GM12878 (cell line): Measurements from ENCODE around the gene MAST4. TPM values are rescaled to one million over a fixed set of nuclear protein-coding genes. Genes with fewer than 3 reads are reported as not detected.

Experiments used
- ATAC-seq: fragments of 200-7000 bp; cut with Tn5 transposase; 3 replicates; pipeline ENCODE4 v1.9.1; 2020; ENCODE audit warnings: mild to moderate bottlenecking, moderate library complexity
- BruUV-seq: library from RNA; stranded (reverse); fragments of 400-500 nt; replicated peaks from 2 replicates; lab custom pipeline; 2021; lab: Mats Ljungman, UMichigan
- CTCF ChIA-PET: fragments of 300-600 bp; sonication (Branson Sonifier 250); formaldehyde crosslinking; extraction: SDS; loops from one replicate; lab custom pipeline; 2021; ENCODE audit warnings: inconsistent platforms; lab: Yijun Ruan, JAX
- POLR2A ChIA-PET: fragments of 350-600 bp; formaldehyde crosslinking; extraction: SDS; loops from one replicate; lab custom pipeline; 2021; ENCODE audit warnings: inconsistent platforms; lab: Charles Lee
- RAD21 ChIA-PET: fragments of 300-600 bp; sonication (Branson Sonifier 250); formaldehyde crosslinking; loops from one replicate; lab custom pipeline; 2023; ENCODE audit warnings: antibody characterized with exemption; ENCODE audit not compliant: unreplicated experiment; lab: Charles Lee
- SMC1A ChIA-PET: fragments of 300-600 bp; sonication (Branson Sonifier 250); formaldehyde crosslinking; loops from one replicate; lab custom pipeline; 2023; ENCODE audit not compliant: unreplicated experiment, uncharacterized antibody; lab: Charles Lee
- DNase-seq: peaks from one replicate; pipeline ENCODE4 v3.0.0-alpha.2; 2011; ENCODE audit warnings: low read depth, low spot score
- FAIRE-seq: peaks from 3 replicates; lab custom pipeline; 2011; peaks lifted over from hg19 to GRCh38; lab: Jason Lieb, UNC
- H2AFZ ChIP-seq: 2 replicates; pipeline ENCODE4 v1.6.0; 2011; ENCODE audit warnings: low read depth, low read length, control low read depth; ENCODE audit not compliant: control insufficient read depth
- H3K27ac ChIP-seq: 2 replicates; pipeline ENCODE4 v1.5.1; 2011; ENCODE audit warnings: control low read depth; ENCODE audit not compliant: control insufficient read depth, insufficient read depth
- H3K27me3 ChIP-seq, 2 experiments: replicated peaks in 1 of 2; 2 replicates each; pipeline versions ENCODE4 v1.6.0 to v1.6.1; 2011; ENCODE audit warnings: low read length in 1 of 2; ENCODE audit not compliant: control insufficient read depth in 2 of 2, insufficient read depth in 2 of 2
- H3K36me3 ChIP-seq, 2 experiments: 2 replicates each; pipeline ENCODE4 v1.5.1; 2011; ENCODE audit warnings: low read length in 1 of 2; ENCODE audit not compliant: control insufficient read depth in 2 of 2, insufficient read depth in 2 of 2
- H3K4me1 ChIP-seq: 2 replicates; pipeline ENCODE4 v1.6.1; 2011; ENCODE audit warnings: mild to moderate bottlenecking, low read length, moderate library complexity, mixed read lengths; ENCODE audit not compliant: control insufficient read depth, insufficient read depth
- H3K4me2 ChIP-seq: 2 replicates; pipeline ENCODE4 v1.6.0; 2011; ENCODE audit warnings: control low read depth; ENCODE audit not compliant: control insufficient read depth, insufficient read depth
- H3K4me3 ChIP-seq: fragments of 200-600 bp; sonication (generic); 2 replicates; pipeline ENCODE4 v1.5.1; 2016
- H3K79me2 ChIP-seq: 2 replicates; pipeline ENCODE4 v1.6.0; 2011; ENCODE audit warnings: low read length; ENCODE audit not compliant: control insufficient read depth, insufficient read depth
- H3K9ac ChIP-seq: 2 replicates; pipeline ENCODE4 v1.8.0; 2011; ENCODE audit warnings: low read length, control low read depth, mixed read lengths; ENCODE audit not compliant: control insufficient read depth, insufficient read depth
- H3K9me3 ChIP-seq: replicated peaks from 3 replicates; pipeline ENCODE4 v1.5.1; 2011; ENCODE audit warnings: mild to moderate bottlenecking, low read length; ENCODE audit not compliant: control insufficient read depth, insufficient read depth
- H4K20me1 ChIP-seq: 2 replicates; pipeline ENCODE4 v1.6.0; 2011; ENCODE audit not compliant: control insufficient read depth, insufficient read depth
- ATF2 ChIP-seq: IDR thresholded peaks from 2 replicates; pipeline ENCODE4 v1.6.1; 2012; ENCODE audit warnings: low read length, inconsistent platforms
- ATF3 ChIP-seq: IDR thresholded peaks from 2 replicates; pipeline ENCODE4 v1.6.1; 2011; ENCODE audit warnings: low read depth, mild to moderate bottlenecking, low read length, moderate library complexity, borderline replicate concordance; ENCODE audit errors: extremely low read depth
- BHLHE40 ChIP-seq, 2 experiments: fragments of 450-650 bp in 1 of 2; IDR thresholded peaks; 2 replicates each; pipeline ENCODE4 v1.6.1; 2011 to 2017; ENCODE audit warnings: low read depth in 2 of 2, borderline replicate concordance in 1 of 2, improper control_type of control experiment in 1 of 2, low read length in 1 of 2, mild to moderate bottlenecking in 1 of 2
- CHD2 ChIP-seq: IDR thresholded peaks from 2 replicates; pipeline ENCODE4 v1.6.1; 2011; ENCODE audit warnings: low read depth, low read length, improper control_type of control experiment, borderline replicate concordance
- CHD4 ChIP-seq: fragments of 200-600 bp; sonication (generic); IDR thresholded peaks from 2 replicates; pipeline ENCODE4 v1.6.1; 2016; ENCODE audit warnings: mild to moderate bottlenecking
- CREB1 ChIP-seq: IDR thresholded peaks from 2 replicates; pipeline ENCODE4 v1.6.1; 2012; ENCODE audit warnings: low read depth, mild to moderate bottlenecking, inconsistent platforms
- EGR1 ChIP-seq, 2 experiments: IDR thresholded peaks; 1 replicate in 1 of 2; 2 replicates in 1 of 2; pipeline ENCODE4 v1.6.1; 2011 to 2012; ENCODE audit warnings: low read depth in 2 of 2, low read length in 2 of 2, borderline replicate concordance in 1 of 2, mild to moderate bottlenecking in 1 of 2, moderate library complexity in 1 of 2
- IKZF2 ChIP-seq, 2 experiments: fragments of 450-650 bp; IDR thresholded peaks; 2 replicates each; pipeline ENCODE4 v1.6.1; 2017; ENCODE audit warnings: mild to moderate bottlenecking in 2 of 2, moderate library complexity in 2 of 2
- IRF4 ChIP-seq: IDR thresholded peaks from 2 replicates; pipeline ENCODE4 v1.6.1; 2011; ENCODE audit warnings: low read depth, low read length
- KDM1A ChIP-seq: fragments of 200-600 bp; sonication (generic); IDR thresholded peaks from 2 replicates; pipeline ENCODE4 v1.6.1; 2016; ENCODE audit warnings: borderline replicate concordance
- MTA3 ChIP-seq: IDR thresholded peaks from 2 replicates; pipeline ENCODE4 v1.6.1; 2012; ENCODE audit warnings: low read length, inconsistent platforms, borderline replicate concordance
- MXI1 ChIP-seq: fragments of 150-350 bp; IDR thresholded peaks from 2 replicates; pipeline ENCODE4 v1.6.1; 2011; ENCODE audit warnings: low read depth, mild to moderate bottlenecking, inconsistent platforms, low read length, improper control_type of control experiment
- RAD21 ChIP-seq: IDR thresholded peaks from 2 replicates; pipeline ENCODE4 v1.6.1; 2011; ENCODE audit warnings: mild to moderate bottlenecking, low read depth, low read length, moderate library complexity; ENCODE audit not compliant: insufficient read depth
- SMAD1 ChIP-seq: fragments of 450-650 bp; IDR thresholded peaks from 2 replicates; pipeline ENCODE4 v1.6.1; 2018; ENCODE audit warnings: mild to moderate bottlenecking, low read depth; ENCODE audit not compliant: partially characterized antibody
- TBL1XR1 ChIP-seq: IDR thresholded peaks from 2 replicates; pipeline ENCODE4 v1.6.1; 2012; ENCODE audit warnings: low read depth, low read length, improper control_type of control experiment
- TCF3 ChIP-seq: IDR thresholded peaks from 2 replicates; pipeline ENCODE4 v1.6.1; 2012; ENCODE audit warnings: low read depth, mild to moderate bottlenecking, low read length, borderline replicate concordance; ENCODE audit not compliant: insufficient read depth
- ZBTB40 ChIP-seq: fragments of 450-650 bp; IDR thresholded peaks from 2 replicates; pipeline ENCODE4 v1.6.1; 2016; ENCODE audit warnings: mild to moderate bottlenecking, moderate library complexity, borderline replicate concordance
- ZNF274 ChIP-seq: IDR thresholded peaks from one replicate; pipeline ENCODE4 v1.8.0; 2011; ENCODE audit not compliant: insufficient read length, insufficient read depth
- WGBS: methylation state at CpG from one replicate; pipeline ENCODE4 v1.1.6; 2016; ENCODE audit warnings: low lambda C conversion rate; ENCODE audit not compliant: insufficient replicate concordance, insufficient coverage; ENCODE audit errors: missing lambda C conversion rate; 5-methylcytosine and 5-hydroxymethylcytosine counted together
- in situ Hi-C: fragments of 300-500 bp; cut with MboI; formaldehyde crosslinking; loops from 9 replicates; pipeline ENCODE4 v1.14.3; 2018; ENCODE audit warnings: mixed read lengths
- intact Hi-C: fragments of 100-400 bp; cut with micrococcal nuclease; formaldehyde crosslinking; loops from one replicate; pipeline ENCODE4 v1.14.2; 2022; ENCODE audit not compliant: unreplicated experiment
- polyA plus RNA-seq, 11 experiments: library from polyadenylated mRNA; depleted of rRNA in 4 of 11; unstranded in 6 of 11; stranded (reverse) in 5 of 11; fragments of >200 nt; fragmentation: Nextera tagmentation in 4 of 11; fragmentation: Illumina TruSeq in 1 of 11; extraction: Ambion mirVana in 4 of 11; extraction: Trizol in 1 of 11; gene quantifications; 1 replicate in 1 of 11; 2 replicates in 10 of 11; pipeline versions ENCODE4 v1.2.1 to v1.2.3, GENCODE V29; 2011 to 2016; ENCODE audit warnings: inconsistent platforms in 2 of 11, missing spikeins in 2 of 11, low read depth in 1 of 11
- total RNA-seq, 4 experiments: library from RNA; depleted of rRNA in 3 of 4; stranded (reverse); fragments of >200 nt in 3 of 4; fragmentation: Illumina TruSeq in 1 of 4; extraction: Trizol in 1 of 4; gene quantifications; 2 replicates each; pipeline versions ENCODE4 v1.2.1 to v1.2.3, GENCODE V29; 2013 to 2021

MAST4 gene
- total and polyA plus RNA-seq, 10 of the 15 experiments (the other 5 are each of a cell fraction or from before 2014, with no cell fraction given): 0.02 to 1.6 (median 0.29) TPM; not detected in 1

- TF ChIP-seq TCF3 (no peak), CHD4 (no peak), ATF2 (no peak), MXI1 (no peak), RAD21 (no peak), ZBTB40 (no peak), BHLHE40 (IDR thresholded peaks at IDR 0.05; ENCODE audit: borderline replicate concordance in 1 of 2, low read depth in 2 of 2, low read length in 1 of 2) (no peak), ZNF274 (no peak), MTA3 (no peak), TBL1XR1 (no peak), EGR1 (IDR thresholded peaks at IDR 0.05; ENCODE audit: borderline replicate concordance in 1 of 2, low read depth in 2 of 2, low read length in 2 of 2) (no peak), CREB1 (no peak), ATF3 (no peak), CHD2 (no peak), IKZF2 (IDR thresholded peaks at IDR 0.05) (no peak), IRF4 (no peak), SMAD1 (no peak), KDM1A (no peak)
- no peaks in the 10 kb centered on the region for H3K9me3 ChIP-seq
- ChIA-PET CTCF (no interaction called here), RAD21 (no interaction called here), SMC1A (no interaction called here), POLR2A (no interaction called here)
- no peaks in the 10 kb centered on the region for H3K36me3 ChIP-seq
- no peak overlapping the region for H3K4me2 ChIP-seq
- no peak overlapping the region for H3K27ac ChIP-seq
- H3K27me3 ChIP-seq: no peaks in the 10 kb centered on the region; a peak in 1 of 4 replicates
- no peaks in the 10 kb centered on the region for H4K20me1 ChIP-seq
- no peak overlapping the region for H3K9ac ChIP-seq
- no peak overlapping the region for H3K4me3 ChIP-seq
- H3K4me1 ChIP-seq: no peaks in the 10 kb centered on the region
- whole genome bisulfite sequencing: 37% methylated on average over 4 of the region's 4 CpGs
- in situ Hi-C loops (loop anchor here (25.0 kb wide), 1 partner anchor 390 kb away; no protein-coding TSS in a partner anchor), intact Hi-C loops (no loop called here)
- H3K79me2 ChIP-seq: no peaks in the 10 kb centered on the region
- H2AFZ ChIP-seq: no peak overlapping the region
- DNase-seq: no peak
- no TSS peak for BruUV-seq
- ATAC-seq: no peak
- no peak for FAIRE-seq
These were observed 225.7 kb downstream of the MAST4 start for GRCh38 chr5:66821688-66822429.
